IPS-NIHi7 (cell line): Measurements from ENCODE around the gene POLE4.

ENCODE experiments used
- DNase-seq: peaks from one replicate; pipeline ENCODE4 v3.0.0; 2012; ENCODE audit warnings: mixed read lengths; ENCODE audit errors: extremely low spot score

The POLE4 gene

DNA sequence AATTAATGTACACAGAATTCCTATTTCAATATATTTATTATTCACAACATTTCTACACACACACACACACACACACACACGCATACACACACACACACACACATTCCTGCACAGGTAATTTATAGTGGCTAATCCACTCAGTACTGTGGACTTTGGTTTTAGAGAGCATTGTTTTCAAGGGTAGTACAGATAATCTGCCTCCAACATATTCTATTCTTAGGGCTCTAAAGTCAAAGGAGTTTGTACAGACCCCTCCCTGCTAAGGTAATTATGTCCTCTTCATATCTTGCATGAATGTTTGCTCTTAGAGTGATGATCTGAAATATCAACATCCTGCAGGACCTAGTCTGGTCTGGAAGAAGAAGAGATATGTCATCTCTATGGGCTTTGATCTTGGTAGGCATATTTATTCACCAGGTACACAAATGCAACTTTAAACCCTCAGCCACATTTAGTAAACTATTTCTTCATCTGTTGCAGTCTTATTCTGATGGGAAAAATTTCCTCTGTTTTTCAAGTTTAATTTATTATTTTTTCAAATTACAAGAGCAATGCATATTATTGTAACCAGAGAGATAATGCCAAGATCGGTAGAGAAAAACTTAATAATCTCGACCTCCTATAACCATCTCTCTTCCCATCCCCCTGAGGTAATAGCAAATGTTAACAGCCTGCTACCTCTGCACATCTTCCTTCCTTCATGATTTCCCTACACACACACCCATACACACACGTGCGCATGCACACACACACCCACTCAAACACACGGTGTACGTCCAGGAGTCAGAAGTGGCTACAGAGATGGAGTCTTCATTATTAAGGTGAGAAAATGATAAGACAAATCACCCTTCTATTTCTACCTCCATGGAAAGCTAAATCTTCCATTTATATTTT is 18.3 kb upstream of the POLE4 start:
- DNase-seq, result no peak

DNA sequence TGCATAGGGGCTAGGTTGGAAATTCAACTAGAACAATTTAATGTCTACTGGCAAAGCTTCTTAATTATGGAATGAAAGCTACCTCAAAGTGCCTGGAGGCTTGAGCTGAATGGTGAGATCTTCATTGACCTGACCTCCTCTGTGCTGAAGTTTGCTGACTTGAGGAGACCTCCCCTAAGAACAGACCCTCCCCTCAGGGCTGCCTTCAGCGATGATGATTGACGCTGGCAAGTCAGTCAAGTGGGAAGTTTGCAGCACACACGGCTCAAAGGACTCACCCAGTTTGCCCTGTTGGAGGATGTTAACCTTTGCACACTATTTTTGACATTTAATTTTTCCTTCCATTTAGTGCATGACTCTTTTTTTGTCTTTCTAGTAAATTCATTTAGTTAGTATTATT is 17.2 kb upstream of the POLE4 start:
- no peak for DNase-seq

DNA sequence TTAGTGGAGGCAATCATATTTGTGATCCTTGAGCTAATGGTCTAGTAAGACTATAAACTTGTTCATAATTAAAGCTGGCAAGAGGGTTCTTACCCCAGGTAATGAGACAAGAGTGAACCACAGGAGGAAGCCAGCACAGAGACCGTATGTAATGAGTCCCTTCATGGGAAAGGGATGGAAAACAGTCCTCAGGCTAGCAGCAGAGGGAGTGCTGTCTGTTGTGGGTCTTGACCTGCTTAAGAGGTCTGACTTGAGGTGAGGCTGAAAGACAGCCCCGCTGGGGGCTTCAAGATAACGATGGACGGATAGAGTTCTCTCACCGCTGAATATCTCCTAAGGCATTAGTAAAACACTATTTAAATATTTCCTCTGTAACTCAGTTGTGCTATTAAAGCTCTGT is 16.2 kb upstream of the POLE4 start:
- peak; percentile 57 for DNase-seq

DNA sequence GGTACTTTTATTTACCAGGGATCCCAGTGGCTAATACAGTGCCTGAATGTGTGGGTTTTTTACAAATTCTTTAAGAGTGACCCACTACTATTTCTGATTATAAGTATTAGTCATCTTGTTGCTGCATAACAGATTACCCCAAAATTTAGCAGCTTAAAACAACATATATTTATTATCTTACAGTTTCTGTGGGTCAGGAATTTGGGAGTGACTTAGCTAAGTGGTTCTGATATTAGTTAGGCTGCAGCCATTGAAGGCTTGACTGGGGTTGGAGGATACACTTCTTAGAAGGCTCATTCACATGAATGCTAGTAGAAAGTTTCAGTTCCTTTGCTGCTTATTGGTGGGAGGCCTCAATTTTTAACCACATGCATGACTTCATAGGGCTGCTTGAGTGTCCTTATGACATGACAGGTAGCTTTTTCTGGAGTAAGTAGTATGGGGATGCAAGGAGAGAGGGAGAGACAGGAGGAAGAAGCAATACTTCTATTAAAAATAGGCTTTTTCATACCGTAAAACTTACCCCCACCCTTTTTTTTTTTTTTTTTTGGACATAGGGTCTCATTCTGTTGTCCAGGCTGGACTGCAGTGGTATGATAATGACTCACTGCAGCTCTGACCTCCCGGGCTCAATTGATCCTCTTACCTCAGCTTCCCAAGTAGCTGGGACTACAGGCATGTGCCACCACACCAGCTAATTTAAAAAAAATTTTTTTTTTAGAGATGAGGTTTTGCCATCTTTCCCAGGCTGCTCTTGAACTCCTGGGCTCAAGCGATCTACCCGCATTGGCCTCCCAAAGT is 13.3 kb upstream of the POLE4 start:
- DNase-seq, result no peak

DNA sequence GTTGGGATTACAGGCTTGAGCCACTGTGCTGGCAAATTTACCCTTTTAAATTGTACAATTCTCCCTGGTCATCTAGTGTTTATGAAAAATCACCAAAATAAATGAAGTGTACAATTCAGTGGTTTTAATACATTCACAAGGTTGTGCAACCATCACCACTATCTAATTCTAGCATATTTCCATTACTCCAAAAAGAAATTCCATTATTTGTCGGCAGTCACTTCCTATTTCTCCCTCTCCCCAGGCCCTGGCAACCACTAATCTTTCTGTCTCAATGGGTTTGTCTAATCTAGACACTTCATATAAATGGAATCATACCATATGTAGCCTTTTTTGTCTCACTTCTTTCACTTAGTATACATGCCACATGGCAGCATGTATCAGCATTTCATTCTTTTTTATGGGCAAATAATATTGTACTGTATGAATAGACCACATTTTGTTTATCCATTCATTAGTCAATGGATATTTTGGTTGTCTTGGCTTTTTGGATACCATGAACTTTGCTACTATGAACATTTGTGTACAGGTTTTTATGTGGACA is 12.6 kb upstream of the POLE4 start:
- no peak for DNase-seq

DNA sequence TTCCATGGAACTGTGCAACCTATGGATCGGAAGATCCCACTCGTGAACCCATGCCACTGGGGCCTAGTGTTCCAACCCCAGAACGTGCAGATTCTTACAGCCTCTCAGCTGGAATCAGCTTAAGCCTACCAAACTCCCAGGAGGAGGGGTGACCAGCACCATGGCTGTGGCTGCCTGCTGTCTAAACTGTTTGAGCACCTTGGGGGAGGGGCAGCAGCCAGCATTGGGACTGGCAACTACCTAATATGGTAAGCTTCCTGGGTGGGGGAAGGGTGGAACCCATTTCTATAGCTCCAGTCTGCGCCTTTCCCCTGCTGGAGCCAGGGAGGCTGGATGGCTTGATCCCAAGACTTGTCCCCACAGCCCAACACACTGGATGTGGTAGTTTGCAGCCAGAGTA is 10.7 kb upstream of the POLE4 start:
- DNase-seq, result peak; percentile 34

DNA sequence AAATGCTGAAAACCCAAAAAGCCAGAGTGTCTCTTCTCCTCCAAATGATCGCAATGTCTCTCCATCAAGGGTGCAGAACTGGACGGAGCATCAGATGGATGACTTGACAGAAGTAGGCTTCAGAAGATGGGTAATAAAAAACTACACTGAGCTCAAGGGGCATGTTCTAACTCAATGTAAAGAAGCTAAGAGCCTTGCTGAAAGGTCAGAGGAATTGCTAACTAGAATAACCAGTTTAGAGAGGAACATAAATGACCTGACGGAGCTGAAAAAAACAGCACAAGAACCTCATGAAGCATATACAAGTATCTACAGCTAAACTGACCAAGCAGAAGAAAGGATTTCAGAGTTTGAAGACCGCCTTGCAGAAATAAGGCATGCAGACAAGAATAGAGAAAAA is 9.7 kb upstream of the POLE4 start:
- DNase-seq, result no peak

DNA sequence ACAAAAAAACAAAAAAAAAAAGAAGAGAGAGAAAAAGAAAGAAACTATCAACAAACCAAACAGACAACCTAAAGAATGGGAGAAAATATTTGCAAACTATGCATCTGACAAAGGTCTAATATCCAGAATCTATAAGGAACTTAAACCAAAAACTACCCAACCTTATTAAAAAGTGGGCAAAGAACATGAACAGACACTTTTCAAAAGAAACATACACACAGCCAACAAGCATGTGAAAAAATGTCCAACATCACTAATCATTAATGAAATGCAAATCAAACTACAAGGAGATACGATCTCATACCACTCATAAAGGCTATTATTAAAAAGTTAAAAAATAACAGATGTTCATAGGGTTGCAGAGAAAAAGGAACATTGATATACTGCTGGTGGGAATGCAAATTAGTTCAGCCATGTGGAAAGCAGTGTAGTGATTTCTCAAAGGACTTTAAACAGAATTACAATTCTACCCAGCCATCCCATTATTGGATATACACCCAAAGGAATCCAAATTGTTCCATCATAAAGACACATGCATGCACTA is 7.2 kb upstream of the POLE4 start:
- no peak for DNase-seq

DNA sequence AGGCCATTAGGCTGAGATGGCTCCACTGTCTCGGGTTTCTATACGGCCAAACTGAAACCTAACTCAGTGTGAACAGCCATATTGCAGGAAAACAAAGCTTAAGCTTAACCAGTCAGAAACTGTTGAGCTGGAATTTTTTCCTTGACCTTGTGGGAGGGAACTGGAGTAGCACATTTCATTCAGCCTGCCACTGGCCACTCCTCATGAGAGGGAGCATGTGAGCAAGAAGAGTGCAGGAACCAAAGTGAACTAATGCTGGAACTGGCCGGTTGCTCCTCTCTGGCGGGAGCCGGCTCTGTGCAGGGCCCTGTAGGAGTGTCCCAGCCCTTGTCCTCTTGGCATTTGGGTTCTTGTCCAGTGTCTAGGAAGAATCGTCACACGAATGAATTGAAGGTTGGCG is 5.9 kb upstream of the POLE4 start:
- no peak for DNase-seq

DNA sequence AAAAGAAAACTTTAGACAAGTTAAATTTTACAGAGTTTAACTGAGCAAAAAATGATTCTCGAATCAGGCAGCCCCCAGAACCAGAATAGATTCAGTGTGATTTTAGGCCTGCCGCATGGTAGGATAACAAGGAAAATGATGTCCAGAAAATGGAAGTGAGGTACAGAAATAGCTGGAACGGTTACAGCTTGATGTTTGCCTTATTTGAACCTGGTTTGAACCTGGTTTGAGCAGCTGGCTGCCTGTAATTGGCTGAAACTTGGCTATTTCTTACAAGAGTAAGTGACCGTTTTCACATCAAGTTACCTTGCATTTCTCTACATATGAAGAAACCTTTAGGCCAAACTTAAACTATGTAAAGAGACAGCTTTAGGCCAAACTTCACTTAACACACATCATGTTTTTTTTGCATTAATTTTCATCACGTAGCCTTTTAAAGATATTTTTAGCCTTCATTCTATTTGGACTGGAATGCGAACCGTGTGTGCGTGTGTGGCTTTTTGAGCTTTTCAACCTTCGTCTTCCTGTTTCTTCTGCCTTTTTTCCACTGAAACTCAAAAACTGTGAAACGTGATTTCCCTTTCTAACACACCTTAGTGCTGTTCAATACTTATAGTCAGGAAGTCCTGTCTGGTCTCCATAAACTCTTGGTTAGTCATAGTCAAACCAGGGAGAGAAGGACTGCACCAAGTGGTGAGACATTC is 4.5 kb upstream of the POLE4 start:
- no peak for DNase-seq

DNA sequence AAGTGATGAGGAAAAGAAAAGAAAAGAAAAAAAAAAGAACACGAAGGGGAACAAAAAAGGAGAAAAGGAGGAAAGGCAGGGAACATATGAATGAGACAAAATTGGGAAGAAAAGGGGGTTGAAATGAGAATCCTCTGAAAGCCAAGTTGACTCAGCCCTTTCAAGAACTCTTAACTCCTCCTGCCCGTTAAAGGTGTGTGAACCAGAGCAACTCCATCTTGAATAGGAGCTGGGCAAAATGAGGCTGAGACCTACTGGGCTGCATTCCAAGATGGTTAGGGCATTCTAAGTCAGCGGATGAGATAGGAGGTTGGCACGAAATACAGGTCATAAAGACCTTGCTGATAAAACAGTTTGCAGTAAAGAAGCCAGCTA is 4.0 kb upstream of the POLE4 start:
- DNase-seq, result no peak

DNA sequence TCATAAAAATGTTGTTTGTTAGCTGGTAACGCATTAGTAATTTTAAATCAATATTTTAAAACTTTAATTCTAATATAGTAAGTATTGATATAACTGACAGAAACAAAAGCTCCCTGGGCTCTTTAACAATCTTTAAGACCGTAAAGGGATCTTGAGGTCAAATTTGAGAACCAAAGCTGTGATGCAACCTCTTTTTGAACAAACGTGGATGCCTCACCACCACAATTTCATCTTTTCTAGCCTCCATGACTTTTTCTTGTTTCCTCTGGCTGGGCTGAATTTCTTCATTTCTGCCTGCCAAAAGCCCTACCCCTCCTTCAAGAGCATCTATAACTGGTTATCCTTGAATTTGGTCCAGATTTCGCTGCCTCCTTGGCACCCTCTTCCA is 563 bp upstream of the POLE4 start:
- no peak for DNase-seq

DNA sequence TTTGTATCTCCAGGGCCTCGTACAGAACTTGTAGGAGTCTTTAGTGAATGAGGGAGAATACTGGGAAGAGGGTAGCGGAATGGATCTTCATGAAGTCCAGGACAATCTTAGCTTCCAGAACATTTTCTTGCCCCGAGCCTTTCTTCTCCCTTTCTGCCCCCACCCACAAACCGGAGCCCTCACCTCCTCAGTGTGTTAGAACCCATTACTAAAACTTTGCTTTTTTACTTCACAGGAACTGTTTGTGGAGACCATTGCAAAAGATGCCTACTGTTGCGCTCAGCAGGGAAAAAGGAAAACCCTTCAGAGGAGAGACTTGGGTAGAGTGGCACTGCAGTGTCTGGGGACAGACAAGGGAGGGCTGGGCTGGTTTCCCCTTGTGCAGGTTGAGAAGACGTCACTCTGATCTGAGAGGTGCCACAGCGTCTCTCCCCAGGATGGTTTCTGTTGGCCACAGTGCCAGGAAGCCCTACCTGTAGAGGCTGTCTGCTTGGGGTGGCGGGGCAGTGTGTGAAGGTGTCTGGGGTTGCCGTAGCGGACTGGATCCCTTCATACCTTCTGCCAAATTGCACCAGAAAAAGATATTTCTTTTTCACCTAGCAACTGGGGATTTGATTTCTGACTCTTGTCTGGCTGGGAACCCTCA is 786 bp downstream of the POLE4 start:
- no peak for DNase-seq

DNA sequence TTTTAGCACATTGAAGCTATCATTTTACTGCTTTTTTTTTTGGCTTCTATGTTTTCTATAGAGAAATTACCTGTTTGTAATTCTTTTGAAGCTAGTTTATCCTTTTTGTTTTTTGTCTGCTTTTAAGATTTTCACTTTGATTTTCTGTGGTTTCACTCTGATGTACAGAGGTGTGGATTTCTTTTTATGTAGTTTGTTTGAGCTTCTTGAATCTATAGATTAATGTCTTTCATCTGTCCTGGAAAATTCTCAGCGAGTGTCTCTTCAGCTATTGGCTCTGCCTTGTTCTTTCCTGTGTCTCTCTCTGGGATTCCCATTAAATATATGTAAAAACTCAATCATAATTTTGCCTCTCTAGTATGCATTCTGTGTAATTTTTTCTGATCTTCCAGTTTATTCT is 8.4 kb downstream of the POLE4 start:
- no peak for DNase-seq

DNA sequence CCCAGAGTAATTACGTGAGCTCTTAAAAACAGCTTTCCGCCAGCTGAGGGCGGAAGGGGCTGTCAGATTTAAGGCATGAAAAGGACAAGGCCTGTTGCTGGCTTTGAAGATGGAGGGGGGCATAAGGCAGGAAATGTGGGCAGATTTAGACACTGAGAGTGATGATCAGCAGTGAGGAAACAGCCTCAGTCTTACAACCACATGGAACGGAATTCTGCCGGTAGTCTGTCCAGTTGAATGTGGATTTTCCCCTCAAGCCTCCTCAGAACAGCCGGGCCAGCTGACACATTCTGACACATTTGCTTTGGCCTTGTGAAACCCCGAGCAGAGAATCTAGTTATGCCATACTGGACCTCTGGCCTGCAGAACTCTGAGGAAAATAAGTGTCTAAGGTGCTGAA is 16.6 kb downstream of the POLE4 start:
- no peak for DNase-seq

GRCh38 chr2:74979844-74980243 is 21.4 kb downstream of the POLE4 start:
- DNase-seq, result no peak

DNA sequence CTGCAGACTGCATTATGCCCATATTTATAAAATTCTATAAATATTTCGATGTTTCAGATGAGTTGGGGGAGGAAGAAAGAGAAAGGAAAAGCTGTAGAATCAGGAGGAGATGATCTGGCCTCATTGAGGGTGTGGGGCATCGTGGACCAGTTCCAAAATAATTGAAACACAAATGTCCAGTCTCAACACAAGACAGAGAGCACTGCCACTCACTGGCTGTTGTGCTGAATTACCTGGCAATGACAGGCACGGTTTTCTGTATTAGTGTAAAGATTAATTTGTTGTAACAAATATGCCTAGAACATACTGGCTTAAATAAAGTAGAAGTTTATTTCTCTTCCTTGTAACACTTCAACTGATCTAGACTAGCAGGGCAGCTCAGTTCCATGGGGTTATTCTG is 24.1 kb downstream of the POLE4 start:
- DNase-seq, result no peak

GRCh38 chr2:74983631-74984392 is 25.4 kb downstream of the POLE4 start:
- DNase-seq, result no peak

- DNase-seq, result peak; percentile 47
Measured at GRCh38 chr2:74984947-74985637, 26.6 kb downstream of the POLE4 start.

DNA sequence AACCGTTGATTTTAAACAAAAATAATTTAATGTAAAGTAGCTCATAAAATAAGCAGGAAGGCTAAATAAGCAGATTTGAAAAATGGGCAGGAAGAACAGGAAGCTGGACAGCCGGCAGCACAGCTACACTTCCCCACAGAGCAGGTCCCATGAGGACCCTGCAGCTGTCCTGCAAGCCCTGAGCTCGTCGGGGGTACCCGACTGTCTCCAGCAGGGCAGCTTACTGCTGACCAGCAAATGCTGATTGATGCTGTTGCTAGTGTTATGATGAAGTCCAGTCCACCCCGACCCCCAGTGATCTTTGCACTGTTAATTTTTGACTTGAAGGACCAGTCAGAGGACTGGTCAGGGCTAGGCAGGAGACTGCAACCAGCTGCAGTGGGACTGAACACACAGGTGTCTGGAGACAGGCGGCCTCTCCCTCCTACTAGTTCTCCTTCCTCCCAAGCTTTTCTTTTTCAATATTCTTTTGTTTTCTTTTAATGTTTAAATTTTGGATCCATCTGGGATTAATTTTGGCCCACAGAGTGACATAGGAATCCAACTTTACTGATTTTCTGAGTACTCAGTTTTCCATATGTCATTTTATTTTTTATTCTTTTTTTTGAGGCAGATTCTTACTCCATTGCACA is 27.7 kb downstream of the POLE4 start:
- no peak for DNase-seq
